Measurements from ENCODE around the gene TMEM183A. TPM values are rescaled to one million over a fixed set of nuclear protein-coding genes. Genes with fewer than 3 reads are reported as not detected.

Gene TMEM183A
- total and polyA plus RNA-seq, 9 of the 15 experiments (the other 6 are each of a cell fraction or from before 2014, with no cell fraction given): 23.4 to 190 (median 124) TPM

GRCh38 chr1:203026031-203026665 lies 19.0 kb downstream of the TMEM183A start, which contains the start of gene PPFIA4 (continued):
- TF ChIP-seq, protein P1, sequence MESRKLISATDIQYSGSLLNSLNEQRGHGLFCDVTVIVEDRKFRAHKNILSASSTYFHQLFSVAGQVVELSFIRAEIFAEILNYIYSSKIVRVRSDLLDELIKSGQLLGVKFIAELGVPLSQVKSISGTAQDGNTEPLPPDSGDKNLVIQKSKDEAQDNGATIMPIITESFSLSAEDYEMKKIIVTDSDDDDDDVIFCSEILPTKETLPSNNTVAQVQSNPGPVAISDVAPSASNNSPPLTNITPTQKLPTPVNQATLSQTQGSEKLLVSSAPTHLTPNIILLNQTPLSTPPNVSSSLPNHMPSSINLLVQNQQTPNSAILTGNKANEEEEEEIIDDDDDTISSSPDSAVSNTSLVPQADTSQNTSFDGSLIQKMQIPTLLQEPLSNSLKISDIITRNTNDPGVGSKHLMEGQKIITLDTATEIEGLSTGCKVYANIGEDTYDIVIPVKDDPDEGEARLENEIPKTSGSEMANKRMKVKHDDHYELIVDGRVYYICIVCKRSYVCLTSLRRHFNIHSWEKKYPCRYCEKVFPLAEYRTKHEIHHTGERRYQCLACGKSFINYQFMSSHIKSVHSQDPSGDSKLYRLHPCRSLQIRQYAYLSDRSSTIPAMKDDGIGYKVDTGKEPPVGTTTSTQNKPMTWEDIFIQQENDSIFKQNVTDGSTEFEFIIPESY (CRISPR knock-in tag; IDR thresholded peaks at IDR 0.05): no peak
- TF ChIP-seq MLX (CRISPR knock-in tag; conservative IDR thresholded peaks at IDR 0.05) (peak; percentile 20 to 75; a peak in 1 of 4 replicates), ESRRA (IDR thresholded peaks at IDR 0.05; ENCODE audit: borderline replicate concordance, low read depth) (peak; percentile 50; the same call in 1 of the 2 replicates), DIDO1 (tag; IDR thresholded peaks at IDR 0.05; ENCODE audit: low read depth) (peak; percentile 46; the same call in 1 of the 2 replicates), XRCC5 (IDR thresholded peaks at IDR 0.05; ENCODE audit: low read depth, low read length) (no peak), NCOA1 (IDR thresholded peaks at IDR 0.05; ENCODE audit: low read depth) (peak; percentile 42; the same call in 1 of the 2 replicates), OTX1 (CRISPR knock-in tag; IDR thresholded peaks at IDR 0.05) (peak; percentile 93), ARNT (IDR thresholded peaks at IDR 0.05) (peak; percentile 56 to 83; a peak in 2 of 4 replicates), HDAC8 (tag; IDR thresholded peaks at IDR 0.05) (peak; percentile 96), MIER1 (IDR thresholded peaks at IDR 0.05; ENCODE audit: low read depth) (0 out of 2 replicates have a peak, but pooled peaks have one; percentile 60), HNRNPH1 (optimal IDR thresholded peaks at IDR 0.05; ENCODE audit: low read depth, low read length) (no peak), IRF2 (CRISPR knock-in tag; IDR thresholded peaks at IDR 0.05) (no peak), ETV5 (CRISPR knock-in tag; IDR thresholded peaks at IDR 0.05; ENCODE audit: low read depth) (peak; percentile 51), ZNF134 (CRISPR knock-in tag; conservative IDR thresholded peaks at IDR 0.05) (peak; percentile 51; the same call in 1 of the 2 replicates), ZNF324 (CRISPR knock-in tag; IDR thresholded peaks at IDR 0.05) (peak; percentile 66), ASH1L (IDR thresholded peaks at IDR 0.05; ENCODE audit: borderline replicate concordance, low read depth, partially characterized antibody) (no peak), NUFIP1 (IDR thresholded peaks at IDR 0.05; ENCODE audit: partially characterized antibody) (no peak), PTTG1 (tag; IDR thresholded peaks at IDR 0.05; ENCODE audit: low read depth) (0 out of 2 replicates have a peak, but pooled peaks have one; percentile 44), SMAD2 (IDR thresholded peaks at IDR 0.05; ENCODE audit: low read depth, low read length) (no peak)
- TF ChIP-seq, protein P2, sequence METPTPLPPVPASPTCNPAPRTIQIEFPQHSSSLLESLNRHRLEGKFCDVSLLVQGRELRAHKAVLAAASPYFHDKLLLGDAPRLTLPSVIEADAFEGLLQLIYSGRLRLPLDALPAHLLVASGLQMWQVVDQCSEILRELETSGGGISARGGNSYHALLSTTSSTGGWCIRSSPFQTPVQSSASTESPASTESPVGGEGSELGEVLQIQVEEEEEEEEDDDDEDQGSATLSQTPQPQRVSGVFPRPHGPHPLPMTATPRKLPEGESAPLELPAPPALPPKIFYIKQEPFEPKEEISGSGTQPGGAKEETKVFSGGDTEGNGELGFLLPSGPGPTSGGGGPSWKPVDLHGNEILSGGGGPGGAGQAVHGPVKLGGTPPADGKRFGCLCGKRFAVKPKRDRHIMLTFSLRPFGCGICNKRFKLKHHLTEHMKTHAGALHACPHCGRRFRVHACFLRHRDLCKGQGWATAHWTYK (CRISPR knock-in tag; IDR thresholded peaks at IDR 0.05): peak; percentile 96
- TF ChIP-seq, protein P3, sequence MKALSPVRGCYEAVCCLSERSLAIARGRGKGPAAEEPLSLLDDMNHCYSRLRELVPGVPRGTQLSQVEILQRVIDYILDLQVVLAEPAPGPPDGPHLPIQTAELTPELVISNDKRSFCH (CRISPR knock-in tag; IDR thresholded peaks at IDR 0.05): no peak
- TF ChIP-seq, protein P3 (tag; IDR thresholded peaks at IDR 0.05): peak; percentile 98
- TF ChIP-seq, protein P4, sequence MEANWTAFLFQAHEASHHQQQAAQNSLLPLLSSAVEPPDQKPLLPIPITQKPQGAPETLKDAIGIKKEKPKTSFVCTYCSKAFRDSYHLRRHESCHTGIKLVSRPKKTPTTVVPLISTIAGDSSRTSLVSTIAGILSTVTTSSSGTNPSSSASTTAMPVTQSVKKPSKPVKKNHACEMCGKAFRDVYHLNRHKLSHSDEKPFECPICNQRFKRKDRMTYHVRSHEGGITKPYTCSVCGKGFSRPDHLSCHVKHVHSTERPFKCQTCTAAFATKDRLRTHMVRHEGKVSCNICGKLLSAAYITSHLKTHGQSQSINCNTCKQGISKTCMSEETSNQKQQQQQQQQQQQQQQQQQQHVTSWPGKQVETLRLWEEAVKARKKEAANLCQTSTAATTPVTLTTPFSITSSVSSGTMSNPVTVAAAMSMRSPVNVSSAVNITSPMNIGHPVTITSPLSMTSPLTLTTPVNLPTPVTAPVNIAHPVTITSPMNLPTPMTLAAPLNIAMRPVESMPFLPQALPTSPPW (CRISPR knock-in tag; IDR thresholded peaks at IDR 0.05): peak; percentile 93
